Activated CD8-positive, alpha-beta T cell treated with anti-CD3 and anti-CD28 coated beads for 36 hours (primary cell): ENCODE data around the gene FUOM. TPM values are rescaled to one million over a fixed set of nuclear protein-coding genes. Genes with fewer than 3 reads are reported as not detected.

ENCODE experiments used
- ATAC-seq: fragments of 200-7000 bp; cut with Tn5 transposase; one replicate; pipeline ENCODE4 v1.10.0; 2021; ENCODE audit warnings: mild to moderate bottlenecking, moderate library complexity
- CTCF ChIA-PET: fragments of 350-600 bp; sonication (Branson Sonifier 250); formaldehyde crosslinking; loops from one replicate; lab custom pipeline; 2021; ENCODE audit warnings: antibody characterized with exemption; lab: Charles Lee
- POLR2A ChIA-PET: fragments of 350-600 bp; sonication (Branson Sonifier 250); formaldehyde crosslinking; loops from one replicate; lab custom pipeline; 2021; ENCODE audit warnings: antibody characterized with exemption; lab: Charles Lee
- DNase-seq: peaks from one replicate; pipeline ENCODE4 v3.0.0-alpha.2; 2020
- H3K27ac Mint-ChIP-seq: one replicate; pipeline ENCODE4 v1.8.0; 2021; ENCODE audit warnings: mild to moderate bottlenecking, mixed read lengths
- H3K27me3 Mint-ChIP-seq: one replicate; pipeline ENCODE4 v1.8.0; 2021; ENCODE audit warnings: mixed read lengths
- H3K36me3 Mint-ChIP-seq: one replicate; pipeline ENCODE4 v1.8.0; 2021; ENCODE audit warnings: low read depth, mixed read lengths
- H3K4me1 Mint-ChIP-seq: one replicate; pipeline ENCODE4 v1.8.0; 2021; ENCODE audit warnings: low read depth, mixed read lengths
- H3K4me3 Mint-ChIP-seq: one replicate; pipeline ENCODE4 v1.8.0; 2021; ENCODE audit warnings: mild to moderate bottlenecking, moderate library complexity, mixed read lengths
- H3K9me3 Mint-ChIP-seq: one replicate; pipeline ENCODE4 v1.8.0; 2021; ENCODE audit warnings: mixed read lengths
- CTCF ChIP-seq: fragments of 200-600 bp; IDR thresholded peaks from one replicate; pipeline ENCODE4 v1.8.0; 2022; ENCODE audit warnings: antibody characterized with exemption, mild to moderate bottlenecking
- intact Hi-C: fragments of 100-400 bp; cut with micrococcal nuclease; formaldehyde crosslinking; loops from one replicate; pipeline ENCODE4 v1.10.0; 2022
- total RNA-seq, 2 experiments: library from RNA; stranded (reverse); gene quantifications; one replicate each; pipeline ENCODE4 v1.2.3, GENCODE V29; 2021

The FUOM gene
- total RNA-seq, 2 experiments from 2014 or later, result 32.2 to 33.7 TPM

- ChIA-PET CTCF (no interaction called here), POLR2A (interaction anchor here (1.5 kb wide), 1 partner anchor 10 kb away, joined by 3 read pairs; no protein-coding TSS in a partner anchor)
- Mint-ChIP-seq H3K4me1 (peaks cover 17% of the 10 kb centered on the region), H3K9me3 (no peaks in the 10 kb centered on the region), H3K27me3 (no peaks in the 10 kb centered on the region), H3K36me3 (peaks cover 13% of the 10 kb centered on the region), H3K4me3 (no peak overlapping the region), H3K27ac (no peak overlapping the region)
- no peak for ATAC-seq
- no peak for TF ChIP-seq CTCF
- intact Hi-C loops, result no loop called here
- no peak for DNase-seq
Observed at GRCh38 chr10:133364645-133365431, 7.0 kb upstream of the FUOM start.

- no peak for TF ChIP-seq CTCF
- intact Hi-C loops, result no loop called here
- H3K4me1 Mint-ChIP-seq, result peaks cover 12% of the 10 kb centered on the region
- no peaks in the 10 kb centered on the region for H3K9me3 Mint-ChIP-seq
- H3K27me3 Mint-ChIP-seq, result no peaks in the 10 kb centered on the region
- ATAC-seq (no peak), DNase-seq (no peak)
- no peak overlapping the region for H3K4me3 Mint-ChIP-seq
- peaks cover 8% of the 10 kb centered on the region for H3K36me3 Mint-ChIP-seq
- ChIA-PET POLR2A (interaction anchor here (1.2 to 1.5 kb wide), 2 partner anchors 29 to 57 kb away, joined by 3 to 5 read pairs; no protein-coding TSS in a partner anchor), CTCF (interaction anchor here (3.7 kb wide), 1 partner anchor 33 kb away, joined by 25 read pairs; no protein-coding TSS in a partner anchor)
- H3K27ac Mint-ChIP-seq, result no peak overlapping the region
Observed at GRCh38 chr10:133362846-133363245, 5.0 kb upstream of the FUOM start.

DNA sequence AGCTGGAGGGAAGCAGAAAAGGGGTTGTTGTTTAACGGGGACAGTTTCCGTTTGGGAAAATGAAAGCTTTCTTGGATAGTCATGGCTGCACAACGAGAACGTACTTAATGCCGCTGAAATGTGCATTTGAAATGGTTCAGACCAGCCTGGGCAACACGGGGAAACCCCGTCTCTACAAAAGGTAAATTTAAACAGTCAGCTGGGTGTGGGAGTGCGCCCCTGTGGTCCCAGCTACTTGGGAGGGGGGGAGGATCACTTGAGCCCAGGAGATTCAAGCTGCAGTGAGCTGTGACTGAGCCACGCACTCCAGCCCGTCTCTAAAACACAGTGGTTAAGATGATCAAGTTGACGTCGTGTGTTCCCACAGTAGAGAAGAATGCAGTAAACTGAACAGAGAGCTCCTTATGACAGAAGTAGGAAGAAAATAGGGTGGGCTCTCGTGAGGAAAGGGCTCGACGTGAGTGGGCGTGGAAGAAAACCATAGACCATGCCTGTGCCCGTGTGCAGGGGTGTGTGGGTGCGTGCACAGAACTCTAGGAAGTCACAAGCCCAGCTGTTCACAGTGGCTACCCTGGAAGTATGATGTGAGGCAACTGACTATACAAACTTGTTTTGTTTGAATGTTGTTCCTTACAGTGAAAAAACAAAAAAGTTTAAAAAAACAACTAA is 4.1 kb upstream of the FUOM start:
- H3K27me3 Mint-ChIP-seq, result no peaks in the 10 kb centered on the region
- intact Hi-C loops, result no loop called here
- peaks cover 12% of the 10 kb centered on the region for H3K4me1 Mint-ChIP-seq
- peaks cover 8% of the 10 kb centered on the region for H3K36me3 Mint-ChIP-seq
- no peak for TF ChIP-seq CTCF
- H3K27ac Mint-ChIP-seq, result peak overlapping the region; percentile 56
- ChIA-PET POLR2A (interaction anchor here (1.1 to 1.8 kb wide), 7 partner anchors 8 to 58 kb away, joined by 3 to 8 read pairs (median 4); partner anchors contain the start of gene ECHS1), CTCF (interaction anchor here (0.5 to 3.7 kb wide), 6 partner anchors 9 to 54 kb away, joined by 3 to 25 read pairs (median 3); partner anchors contain the start of gene ECHS1)
- ATAC-seq, result no peak
- H3K4me3 Mint-ChIP-seq, result no peak overlapping the region
- peak; percentile 32 for DNase-seq
- H3K9me3 Mint-ChIP-seq, result no peaks in the 10 kb centered on the region

- intact Hi-C loops, result no loop called here
- Mint-ChIP-seq H3K4me3 (no peak overlapping the region), H3K36me3 (peaks cover 10% of the 10 kb centered on the region)
Observed at GRCh38 chr10:133361227-133361626, 3.4 kb upstream of the FUOM start.

More at GRCh38 chr10:133361227-133361626, 3.4 kb upstream of the FUOM start:
- peaks cover 12% of the 10 kb centered on the region for H3K4me1 Mint-ChIP-seq
- ChIA-PET CTCF (interaction anchor here (0.5 to 3.7 kb wide), 7 partner anchors 8 to 53 kb away, joined by 3 to 25 read pairs (median 3); partner anchors contain the start of gene ECHS1), POLR2A (interaction anchor here (0.6 to 1.8 kb wide), 10 partner anchors 8 to 86 kb away, joined by 3 to 8 read pairs (median 3); partner anchors contain the start of gene ECHS1)
- DNase-seq (no peak), ATAC-seq (no peak)
- no peaks in the 10 kb centered on the region for H3K27me3 Mint-ChIP-seq
- peak overlapping the region; percentile 56 for H3K27ac Mint-ChIP-seq
- no peak for TF ChIP-seq CTCF
- H3K9me3 Mint-ChIP-seq, result no peaks in the 10 kb centered on the region
